Measurements from ENCODE around the gene NOSIP.

NOSIP gene

DNA sequence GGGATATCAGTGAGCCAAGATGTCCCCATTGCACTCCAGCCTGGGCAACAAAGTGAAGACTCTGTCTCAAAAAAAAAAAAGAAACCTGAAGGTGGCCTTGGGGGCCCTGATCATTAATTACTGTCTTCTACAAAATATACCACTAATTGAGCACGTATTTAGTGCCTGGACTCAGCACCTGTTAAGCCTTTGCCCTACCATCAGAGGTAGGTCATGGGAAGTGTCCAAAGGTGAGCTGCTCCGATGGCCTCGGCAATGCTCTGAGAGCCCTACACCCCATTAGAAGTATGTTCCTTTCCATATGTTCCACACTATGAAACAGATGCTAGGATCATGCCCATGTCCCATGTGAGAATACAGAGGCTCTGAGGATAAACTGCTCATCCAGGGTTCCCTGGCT is 20.9 kb downstream of the NOSIP start:
- Histone ChIP-seq H3K4me1 (ENCODE audit: insufficient read depth, poor library complexity, severe bottlenecking) (peaks cover 5% of the 10 kb centered on the region), H3K4me3 (ENCODE audit: severe bottlenecking) (no peak overlapping the region), H3K27me3 (ENCODE audit: insufficient read depth, poor library complexity, severe bottlenecking) (no peaks in the 10 kb centered on the region), H3K36me3 (ENCODE audit: low read depth) (peaks cover 39% of the 10 kb centered on the region), H3K27ac (ENCODE audit: poor library complexity, severe bottlenecking) (no peak overlapping the region), H3K9me3 (ENCODE audit: severe bottlenecking) (no peaks in the 10 kb centered on the region)
- ATAC-seq (ENCODE audit: low read depth) (no peak), DNase-seq (ENCODE audit: low spot score) (no peak)
- TF ChIP-seq, protein P1, sequence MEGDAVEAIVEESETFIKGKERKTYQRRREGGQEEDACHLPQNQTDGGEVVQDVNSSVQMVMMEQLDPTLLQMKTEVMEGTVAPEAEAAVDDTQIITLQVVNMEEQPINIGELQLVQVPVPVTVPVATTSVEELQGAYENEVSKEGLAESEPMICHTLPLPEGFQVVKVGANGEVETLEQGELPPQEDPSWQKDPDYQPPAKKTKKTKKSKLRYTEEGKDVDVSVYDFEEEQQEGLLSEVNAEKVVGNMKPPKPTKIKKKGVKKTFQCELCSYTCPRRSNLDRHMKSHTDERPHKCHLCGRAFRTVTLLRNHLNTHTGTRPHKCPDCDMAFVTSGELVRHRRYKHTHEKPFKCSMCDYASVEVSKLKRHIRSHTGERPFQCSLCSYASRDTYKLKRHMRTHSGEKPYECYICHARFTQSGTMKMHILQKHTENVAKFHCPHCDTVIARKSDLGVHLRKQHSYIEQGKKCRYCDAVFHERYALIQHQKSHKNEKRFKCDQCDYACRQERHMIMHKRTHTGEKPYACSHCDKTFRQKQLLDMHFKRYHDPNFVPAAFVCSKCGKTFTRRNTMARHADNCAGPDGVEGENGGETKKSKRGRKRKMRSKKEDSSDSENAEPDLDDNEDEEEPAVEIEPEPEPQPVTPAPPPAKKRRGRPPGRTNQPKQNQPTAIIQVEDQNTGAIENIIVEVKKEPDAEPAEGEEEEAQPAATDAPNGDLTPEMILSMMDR (IDR thresholded peaks at IDR 0.05; ENCODE audit: poor library complexity, severe bottlenecking), result no peak

DNA sequence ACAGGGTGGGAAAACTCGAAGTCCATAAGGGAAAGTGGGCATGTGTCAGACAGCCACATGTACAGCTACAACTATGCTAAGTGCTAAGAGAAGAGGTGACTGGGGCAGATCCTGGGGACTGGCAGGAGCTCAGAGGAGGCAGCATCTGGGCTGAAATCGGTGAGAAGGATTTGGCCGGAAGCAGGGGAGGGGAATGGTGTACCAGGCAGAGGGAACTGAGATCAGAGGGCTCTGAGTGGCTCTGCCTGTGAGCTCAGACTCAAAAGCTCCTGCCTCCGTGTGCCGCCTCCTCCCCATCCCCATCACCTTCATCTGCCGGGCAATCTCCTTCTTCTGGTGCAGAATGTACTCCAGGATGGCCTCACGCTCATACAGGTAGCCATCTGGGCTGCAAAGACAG is 21.8 kb downstream of the NOSIP start:
- Histone ChIP-seq H3K4me3 (ENCODE audit: severe bottlenecking) (no peak overlapping the region), H3K36me3 (ENCODE audit: low read depth) (peaks cover 36% of the 10 kb centered on the region), H3K27ac (ENCODE audit: poor library complexity, severe bottlenecking) (no peak overlapping the region), H3K4me1 (ENCODE audit: insufficient read depth, poor library complexity, severe bottlenecking) (peaks cover 14% of the 10 kb centered on the region), H3K9me3 (ENCODE audit: severe bottlenecking) (no peaks in the 10 kb centered on the region), H3K27me3 (ENCODE audit: insufficient read depth, poor library complexity, severe bottlenecking) (no peaks in the 10 kb centered on the region)
- DNase-seq (ENCODE audit: low spot score), result no peak
- no peak for ATAC-seq (ENCODE audit: low read depth)
- TF ChIP-seq, protein P1 (IDR thresholded peaks at IDR 0.05; ENCODE audit: poor library complexity, severe bottlenecking), result no peak

DNA sequence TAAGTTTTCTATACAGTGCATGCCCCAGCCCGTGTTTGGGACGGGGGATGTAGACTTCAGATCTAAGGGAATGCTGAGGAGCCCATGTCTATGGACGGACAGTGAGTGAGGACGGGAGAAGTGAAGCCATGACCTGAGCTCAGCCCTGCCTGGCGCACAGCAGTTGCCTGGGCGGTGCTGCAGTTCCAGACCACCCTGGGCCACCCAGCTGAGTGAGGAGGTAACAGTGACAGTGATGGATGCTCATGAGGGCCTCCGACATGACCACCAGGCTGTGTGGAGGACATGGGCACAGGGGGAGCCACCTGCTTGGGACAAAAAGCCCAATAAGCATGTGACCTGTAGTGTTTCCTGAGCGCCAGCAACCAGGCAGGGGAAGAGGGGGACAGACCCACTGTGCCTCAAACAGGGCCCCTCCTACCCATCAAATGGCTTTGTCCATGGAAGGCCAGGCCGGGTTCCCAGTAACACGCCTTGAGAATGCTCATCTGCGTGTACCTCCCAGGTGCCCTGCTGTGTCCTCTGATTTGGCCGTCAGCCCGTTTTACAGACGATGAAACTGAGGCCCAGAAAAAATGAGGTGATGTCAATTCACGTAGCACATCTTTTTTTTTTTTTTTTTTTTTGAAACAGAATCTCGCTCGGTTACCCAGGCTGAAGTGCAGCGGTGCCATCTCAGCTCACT is 22.6 kb downstream of the NOSIP start:
- Histone ChIP-seq H3K36me3 (ENCODE audit: low read depth) (peaks cover 36% of the 10 kb centered on the region), H3K4me1 (ENCODE audit: insufficient read depth, poor library complexity, severe bottlenecking) (peaks cover 16% of the 10 kb centered on the region), H3K27ac (ENCODE audit: poor library complexity, severe bottlenecking) (no peak overlapping the region), H3K27me3 (ENCODE audit: insufficient read depth, poor library complexity, severe bottlenecking) (no peaks in the 10 kb centered on the region), H3K4me3 (ENCODE audit: severe bottlenecking) (no peak overlapping the region), H3K9me3 (ENCODE audit: severe bottlenecking) (no peaks in the 10 kb centered on the region)
- no peak for DNase-seq (ENCODE audit: low spot score)
- ATAC-seq (ENCODE audit: low read depth), result no peak
- TF ChIP-seq, protein P1 (IDR thresholded peaks at IDR 0.05; ENCODE audit: poor library complexity, severe bottlenecking), result no peak

DNA sequence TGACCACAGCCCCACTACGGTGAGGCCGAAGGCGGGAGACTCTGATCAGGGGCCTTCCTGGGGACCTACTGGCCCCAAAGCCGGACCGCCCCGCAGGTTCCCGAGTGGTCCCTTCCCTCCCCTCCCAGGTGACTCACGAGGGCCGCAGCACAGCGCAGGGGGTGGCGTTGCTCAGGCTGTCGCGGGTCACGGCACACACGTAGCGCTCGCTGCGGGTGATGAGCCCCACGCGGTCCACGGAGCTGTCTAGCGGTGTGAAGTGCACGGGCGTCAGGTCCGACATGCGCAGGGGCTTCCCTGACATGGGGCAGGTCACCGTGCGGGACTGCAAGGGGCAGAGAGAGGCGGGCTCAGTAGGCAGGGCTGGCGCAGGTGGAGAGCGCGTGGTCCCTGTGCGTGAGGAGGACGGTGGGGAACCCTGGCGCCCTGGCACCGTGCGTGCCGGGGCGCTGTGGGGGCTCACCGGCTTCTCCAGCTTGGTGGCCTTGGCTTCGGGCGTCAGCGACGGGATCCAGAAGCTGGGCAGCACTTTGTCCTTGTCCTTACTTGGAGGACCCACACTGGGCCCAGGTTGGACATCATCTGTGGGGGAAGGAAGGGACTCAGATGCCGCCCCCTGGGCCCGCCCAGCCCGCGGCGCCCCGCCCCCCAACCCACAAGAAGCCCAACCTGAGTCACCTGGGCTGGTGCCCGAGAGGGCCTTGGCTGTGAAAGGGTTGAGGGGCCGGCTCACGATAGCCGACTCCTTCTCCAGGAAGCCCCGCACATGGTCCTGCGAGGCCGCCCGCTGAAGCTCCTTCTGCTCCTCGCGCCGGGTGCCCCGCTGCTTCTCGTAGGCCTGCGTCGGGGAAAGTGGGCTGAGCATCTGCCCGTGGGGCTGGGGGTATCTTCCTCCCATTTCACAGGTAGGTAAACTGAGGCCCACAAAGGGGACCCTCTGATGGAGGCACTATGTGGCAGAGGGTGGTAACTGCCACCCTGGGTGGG is 23.7 kb downstream of the NOSIP start:
- DNase-seq (ENCODE audit: low spot score) (no peak), ATAC-seq (ENCODE audit: low read depth) (no peak)
- Histone ChIP-seq H3K36me3 (ENCODE audit: low read depth) (peaks cover 36% of the 10 kb centered on the region), H3K4me1 (ENCODE audit: insufficient read depth, poor library complexity, severe bottlenecking) (peaks cover 16% of the 10 kb centered on the region), H3K4me3 (ENCODE audit: severe bottlenecking) (no peak overlapping the region), H3K27ac (ENCODE audit: poor library complexity, severe bottlenecking) (no peak overlapping the region), H3K9me3 (ENCODE audit: severe bottlenecking) (no peaks in the 10 kb centered on the region), H3K27me3 (ENCODE audit: insufficient read depth, poor library complexity, severe bottlenecking) (no peaks in the 10 kb centered on the region)
- TF ChIP-seq, protein P1 (IDR thresholded peaks at IDR 0.05; ENCODE audit: poor library complexity, severe bottlenecking), result no peak
